ENCODE results near the gene MRTFA. TPM values are rescaled to one million over a fixed set of nuclear protein-coding genes. Genes with fewer than 3 reads are reported as not detected.

MRTFA gene
- total and polyA plus RNA-seq, 2 of the 13 experiments (the other 11 are each of a cell fraction or from before 2014, with no cell fraction given): 2.4 to 8.2 TPM

GRCh38 chr22:40636380-40637182, at the start of gene MRTFA (continued):
- TF ChIP-seq, protein P1, sequence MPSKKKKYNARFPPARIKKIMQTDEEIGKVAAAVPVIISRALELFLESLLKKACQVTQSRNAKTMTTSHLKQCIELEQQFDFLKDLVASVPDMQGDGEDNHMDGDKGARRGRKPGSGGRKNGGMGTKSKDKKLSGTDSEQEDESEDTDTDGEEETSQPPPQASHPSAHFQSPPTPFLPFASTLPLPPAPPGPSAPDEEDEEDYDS (CRISPR knock-in tag; IDR thresholded peaks at IDR 0.05): peak; percentile 92
- TF ChIP-seq ZNF430 (CRISPR knock-in tag; IDR thresholded peaks at IDR 0.05) (peak; percentile 94), JUNB (CRISPR knock-in tag; IDR thresholded peaks at IDR 0.05; ENCODE audit: borderline replicate concordance) (no peak), CCDC6 (CRISPR knock-in tag; IDR thresholded peaks at IDR 0.05) (peak; percentile 67; the same call in 1 of the 2 replicates), TCF7 (IDR thresholded peaks at IDR 0.05; ENCODE audit: low read depth) (peak; percentile 12; the same call in 1 of the 2 replicates), SIN3A (IDR thresholded peaks at IDR 0.05; ENCODE audit: borderline replicate concordance, low read depth, low read length) (peak; percentile 69; the same call in 1 of the 2 replicates), ZNF484 (CRISPR knock-in tag; IDR thresholded peaks at IDR 0.05; ENCODE audit: borderline replicate concordance, low read depth) (no peak), ZNF607 (CRISPR knock-in tag; IDR thresholded peaks at IDR 0.05; ENCODE audit: borderline replicate concordance) (peak; percentile 21; the same call in 1 of the 2 replicates), KLF12 (CRISPR knock-in tag; IDR thresholded peaks at IDR 0.05; ENCODE audit: borderline replicate concordance) (peak; percentile 59; the same call in 1 of the 2 replicates), DBP (CRISPR knock-in tag; IDR thresholded peaks at IDR 0.05; ENCODE audit: not compliant biosample characterization) (peak; percentile 83), ZNF543 (CRISPR knock-in tag; IDR thresholded peaks at IDR 0.05) (0 out of 2 replicates have a peak, but pooled peaks have one; percentile 35), KDM5A (IDR thresholded peaks at IDR 0.05; ENCODE audit: borderline replicate concordance, low read length) (0 out of 2 replicates have a peak, but pooled peaks have one; percentile 42), PRDM15 (CRISPR knock-in tag; IDR thresholded peaks at IDR 0.05) (peak; percentile 42; the same call in 1 of the 2 replicates), ZNF574 (CRISPR knock-in tag; IDR thresholded peaks at IDR 0.05) (peak; percentile 91), RXRB (CRISPR knock-in tag; IDR thresholded peaks at IDR 0.05; ENCODE audit: borderline replicate concordance) (peak; percentile 30; the same call in 1 of the 2 replicates), GLI4 (CRISPR knock-in tag; IDR thresholded peaks at IDR 0.05; ENCODE audit: borderline replicate concordance) (0 out of 2 replicates have a peak, but pooled peaks have one; percentile 48), MED13 (CRISPR knock-in tag; IDR thresholded peaks at IDR 0.05) (peak; percentile 76), SMC3 (IDR thresholded peaks at IDR 0.05; ENCODE audit: low read length) (no peak)
- TF ChIP-seq, protein P2, sequence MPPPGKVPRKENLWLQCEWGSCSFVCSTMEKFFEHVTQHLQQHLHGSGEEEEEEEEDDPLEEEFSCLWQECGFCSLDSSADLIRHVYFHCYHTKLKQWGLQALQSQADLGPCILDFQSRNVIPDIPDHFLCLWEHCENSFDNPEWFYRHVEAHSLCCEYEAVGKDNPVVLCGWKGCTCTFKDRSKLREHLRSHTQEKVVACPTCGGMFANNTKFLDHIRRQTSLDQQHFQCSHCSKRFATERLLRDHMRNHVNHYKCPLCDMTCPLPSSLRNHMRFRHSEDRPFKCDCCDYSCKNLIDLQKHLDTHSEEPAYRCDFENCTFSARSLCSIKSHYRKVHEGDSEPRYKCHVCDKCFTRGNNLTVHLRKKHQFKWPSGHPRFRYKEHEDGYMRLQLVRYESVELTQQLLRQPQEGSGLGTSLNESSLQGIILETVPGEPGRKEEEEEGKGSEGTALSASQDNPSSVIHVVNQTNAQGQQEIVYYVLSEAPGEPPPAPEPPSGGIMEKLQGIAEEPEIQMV (CRISPR knock-in tag; IDR thresholded peaks at IDR 0.05; ENCODE audit: low read depth): 0 out of 2 replicates have a peak, but pooled peaks have one; percentile 25

Measured in HepG2 (cell line).